Cardiac septum (tissue), 1 donor: ENCODE results near the gene LSP1. TPM values are rescaled to one million over a fixed set of nuclear protein-coding genes. Genes with fewer than 3 reads are reported as not detected.
"Not testable (repeated sequence)": the region's sequence is repeated elsewhere in the genome, so short reads cannot be mapped to it uniquely, and the experiment has no call there.

ENCODE experiments used
- DNase-seq: peaks from one replicate; pipeline ENCODE4 v3.0.0-alpha.2; 2020; ENCODE audit warnings: low spot score
- intact Hi-C: fragments of 100-400 bp; cut with DNase I; formaldehyde crosslinking; loops from one replicate; pipeline ENCODE4 v1.14.0; 2022
- microRNA-seq: library from miRNA; unstranded; fragments of <30 nt; microRNA quantifications from one replicate; pipeline ENCODE4 v1.2.0, GENCODE V29; 2020
- total RNA-seq: library from RNA; stranded (reverse); fragmentation: NEBNext Ultra II Directional; extraction: Animal tissue kit (Norgen Biotek cat#: 25700); gene quantifications from one replicate; pipeline ENCODE4 v1.2.1, GENCODE V29; 2021
- donor health status: DM: no; HTN: no; CAD: no.

The LSP1 gene
- total RNA-seq, 1 donor from 2014 or later = 35.1 TPM

DNA sequence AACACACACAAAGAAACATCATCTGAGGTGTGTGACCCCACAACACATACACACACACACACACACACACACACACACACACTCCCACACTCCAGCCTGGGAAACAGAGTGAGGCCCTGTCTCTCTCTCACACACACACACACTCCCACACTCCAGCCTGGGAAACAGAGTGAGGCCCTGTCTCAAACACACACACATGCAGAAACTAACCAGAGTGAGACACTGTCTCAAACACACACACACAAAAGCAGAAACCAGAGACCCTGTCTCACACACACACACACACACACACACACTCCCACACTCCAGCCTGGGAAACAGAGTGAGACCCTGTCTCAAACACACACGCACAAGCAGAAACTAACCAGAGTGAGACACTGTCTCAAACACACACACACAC, 86.9 kb downstream of the LSP1 start:
- DNase-seq = not testable (repeated sequence)
- intact Hi-C loops = loop anchor here (5.0 kb wide), 3 partner anchors 42 to 213 kb away; partner anchors contain the start of gene TNNI2

Small RNA genes within 50 kb of the gene (microRNA-seq; reads per million reads assigned to microRNA genes)
- not detected for gene MIR4298
- gene MIR7847 = not detected

Other genes with a start within 250 kb of the LSP1 start
- gene KRTAP5-3, start 244.6 kb upstream of the LSP1 start, total RNA-seq = not detected
- not detected for gene KRTAP5-4, start 230.9 kb upstream of the LSP1 start, total RNA-seq
- gene KRTAP5-5, start 223.3 kb upstream of the LSP1 start, total RNA-seq = not detected
- not detected for gene KRTAP5-6, start 155.9 kb upstream of the LSP1 start, total RNA-seq
- 2.0 TPM for gene IFITM10, start 102.5 kb upstream of the LSP1 start, total RNA-seq
- 521 TPM for gene CTSD, start 89.2 kb upstream of the LSP1 start, total RNA-seq
- not detected for gene SYT8, start 18.1 kb upstream of the LSP1 start, total RNA-seq
- 0.78 TPM for gene TNNI2, start 14.1 kb upstream of the LSP1 start, total RNA-seq
- 0.75 TPM for gene PRR33, start 38.8 kb downstream of the LSP1 start, total RNA-seq
- gene TNNT3, start 66.6 kb downstream of the LSP1 start, total RNA-seq = 41.5 TPM
- gene MRPL23, start 94.2 kb downstream of the LSP1 start, total RNA-seq = 85.0 TPM
- 656 TPM for gene H19, start 144.8 kb downstream of the LSP1 start, total RNA-seq